ENCODE data around the gene P2RX5.
"Not testable (repeated sequence)": the region's sequence is repeated elsewhere in the genome, so short reads cannot be mapped to it uniquely, and the experiment has no call there.

The P2RX5 gene

DNA sequence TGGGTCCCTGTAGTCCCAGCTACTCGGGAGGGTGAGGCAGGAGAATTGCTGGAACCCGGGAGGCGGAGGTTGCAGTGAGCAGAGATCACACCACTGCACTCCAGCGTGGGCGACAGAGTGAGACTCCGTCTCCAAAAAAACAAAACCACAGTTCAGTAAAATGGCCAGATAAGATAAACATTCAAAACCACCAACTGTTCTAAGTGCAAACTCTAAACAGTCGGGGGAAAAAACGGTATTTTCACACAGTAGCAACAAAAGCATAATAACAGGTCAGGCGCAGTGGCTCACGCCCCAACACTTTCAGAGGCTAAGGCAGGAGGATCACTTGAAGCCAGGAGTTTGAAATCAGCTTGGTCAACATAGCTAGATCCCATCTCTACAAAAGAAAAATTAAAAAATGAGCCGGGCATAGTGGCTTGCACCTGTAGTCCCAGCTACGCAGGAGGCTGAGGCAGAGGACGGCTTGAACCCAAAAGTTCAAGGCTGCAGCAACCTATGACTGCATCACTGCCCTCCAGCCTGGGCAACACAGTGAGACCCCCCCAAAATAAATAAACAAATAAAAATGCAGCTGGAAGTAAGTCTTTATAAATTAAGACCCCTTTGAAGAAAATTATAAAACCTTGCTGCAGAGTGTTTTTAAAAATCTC, 17.0 kb upstream of the P2RX5 start:
- DNase-seq (ENCODE audit: low read depth in 2 of 2), result no peak

DNA sequence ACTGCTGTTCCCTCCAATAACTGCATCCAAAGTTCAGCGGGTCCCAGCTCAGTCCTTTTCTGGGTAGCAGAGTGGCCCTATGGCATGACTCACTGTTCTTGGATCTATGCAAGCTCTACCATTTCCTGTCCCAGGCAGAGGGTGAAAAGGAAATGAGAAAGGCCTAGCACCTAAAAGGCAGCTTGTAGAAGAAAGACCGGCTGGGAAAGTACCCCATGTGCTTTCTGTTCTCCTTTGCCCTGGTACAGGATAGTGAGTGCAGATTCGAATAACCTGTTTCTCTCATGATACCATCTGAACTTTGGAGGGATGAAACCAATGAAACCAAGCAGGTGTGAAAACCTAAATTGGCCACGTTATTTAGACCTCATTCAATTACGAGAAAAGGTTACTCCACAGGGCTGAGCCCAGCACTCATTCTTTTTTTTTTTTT, 15.0 kb upstream of the P2RX5 start:
- peak; percentile 23 to 53 for DNase-seq (ENCODE audit: low read depth in 2 of 2)

DNA sequence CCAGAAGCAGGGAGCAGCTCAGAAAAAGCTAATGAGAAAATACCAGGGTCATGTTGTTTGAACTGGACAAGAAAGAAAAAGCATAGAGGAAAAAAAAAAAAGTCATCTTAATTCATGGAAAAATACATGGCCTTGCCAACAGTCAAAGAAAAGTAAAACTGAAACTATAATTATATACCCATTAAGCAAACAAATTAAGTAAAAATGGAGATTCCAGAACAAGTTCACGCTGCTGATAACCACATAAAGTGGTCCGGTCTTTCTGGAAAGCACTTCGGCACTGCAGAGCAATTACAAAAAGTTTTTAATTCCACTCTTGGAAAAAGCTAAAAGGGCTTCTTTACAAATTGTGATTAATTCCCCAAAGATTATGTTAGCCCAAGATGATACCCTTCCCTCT, 12.4 kb upstream of the P2RX5 start:
- DNase-seq (ENCODE audit: low read depth in 2 of 2), result no peak

DNA sequence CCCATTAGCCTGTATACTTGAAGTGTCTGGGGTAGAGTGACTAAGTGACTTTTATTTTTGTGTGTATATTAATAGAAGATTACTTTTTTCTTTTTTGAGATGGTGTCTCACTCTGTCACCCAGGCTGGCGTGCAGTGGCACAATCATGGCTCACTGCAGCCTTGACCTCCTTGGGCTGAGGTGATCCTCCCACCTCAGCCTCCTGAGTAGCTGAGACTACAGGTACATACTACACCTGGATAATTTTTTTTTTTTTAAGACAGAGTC, 9.7 kb upstream of the P2RX5 start:
- DNase-seq (ENCODE audit: low read depth in 2 of 2), result not testable (repeated sequence)

DNA sequence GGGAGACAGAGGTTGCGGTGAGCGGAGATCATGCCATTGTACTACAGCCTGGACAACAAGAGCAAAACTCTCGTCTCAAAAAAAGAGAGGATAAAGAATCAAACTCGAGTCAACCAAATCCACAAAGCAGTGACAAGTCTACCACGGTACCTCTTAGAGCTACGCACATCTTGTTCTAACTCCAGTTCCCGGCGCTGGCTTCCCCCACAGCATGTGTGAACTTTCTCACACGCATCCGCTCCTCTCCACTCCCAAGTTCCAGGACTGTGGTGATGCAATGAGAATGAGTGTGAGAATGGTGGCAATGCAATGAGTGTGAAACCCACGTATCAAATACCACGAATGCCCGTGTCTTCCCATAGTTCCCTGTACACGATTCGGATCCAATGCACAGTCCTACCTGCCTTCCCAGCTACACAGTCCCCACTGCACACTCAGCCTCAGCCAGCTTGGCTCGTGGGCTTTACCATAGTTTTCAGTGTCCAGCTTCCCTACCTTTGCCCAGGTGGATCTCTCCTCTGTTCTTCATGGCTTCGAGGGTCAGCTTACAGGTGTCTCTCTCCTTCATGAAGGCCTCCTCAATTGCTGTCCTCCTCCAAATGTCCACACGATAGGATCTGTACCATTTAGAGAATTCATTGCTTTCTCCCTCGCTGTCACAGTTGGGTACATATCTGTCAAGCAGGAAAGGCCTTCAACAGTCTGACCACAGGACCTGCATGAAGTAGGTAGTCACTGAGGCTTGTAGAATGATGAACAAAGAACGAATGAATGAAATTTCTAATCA, 9.2 kb upstream of the P2RX5 start:
- no peak for DNase-seq (ENCODE audit: low read depth in 2 of 2)

DNA sequence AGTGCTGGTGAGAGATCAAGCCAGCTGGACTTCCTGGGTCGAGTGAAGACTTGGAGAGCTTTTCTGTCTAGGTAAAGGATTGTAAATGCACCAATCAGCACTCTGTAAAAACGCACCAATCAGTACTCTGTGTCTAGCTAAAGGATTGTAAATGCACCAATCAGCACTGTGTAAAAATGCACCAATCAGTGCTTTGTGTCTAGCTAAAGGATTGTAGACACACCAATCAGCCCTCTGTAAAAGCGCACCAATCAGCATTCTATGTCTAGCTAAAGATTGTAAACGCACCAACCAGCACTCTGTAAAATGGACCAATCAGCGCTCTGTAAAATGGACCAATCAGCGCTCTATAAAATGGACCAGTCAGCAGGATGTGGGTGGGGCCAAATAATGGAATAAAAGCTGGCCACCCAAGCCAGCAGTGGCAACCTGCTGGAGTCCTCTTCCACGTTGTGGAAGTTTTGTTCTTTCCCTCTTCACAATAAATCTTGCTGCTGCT, 6.1 kb upstream of the P2RX5 start:
- DNase-seq (ENCODE audit: low read depth in 2 of 2), result not testable (repeated sequence)

DNA sequence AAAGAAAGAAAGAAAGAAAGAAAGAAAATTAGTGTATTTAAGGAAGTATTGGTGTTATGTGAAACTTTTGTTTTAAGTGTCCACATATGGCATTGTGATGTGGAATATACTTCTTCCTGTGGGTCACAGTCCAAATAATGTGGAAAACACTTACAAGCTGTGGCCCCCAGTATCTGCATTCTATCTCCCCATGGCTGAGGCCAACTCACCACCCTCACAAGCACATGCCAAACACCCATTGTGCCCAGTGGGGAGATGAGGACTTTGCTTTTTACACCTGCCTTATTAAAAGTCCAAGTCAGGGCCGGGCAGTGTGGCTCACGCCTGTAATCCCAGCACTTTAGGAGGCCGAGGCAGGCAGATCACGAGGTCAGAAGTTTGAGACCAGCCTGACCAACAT, 4.0 kb upstream of the P2RX5 start:
- no peak for DNase-seq (ENCODE audit: low read depth in 2 of 2)

DNA sequence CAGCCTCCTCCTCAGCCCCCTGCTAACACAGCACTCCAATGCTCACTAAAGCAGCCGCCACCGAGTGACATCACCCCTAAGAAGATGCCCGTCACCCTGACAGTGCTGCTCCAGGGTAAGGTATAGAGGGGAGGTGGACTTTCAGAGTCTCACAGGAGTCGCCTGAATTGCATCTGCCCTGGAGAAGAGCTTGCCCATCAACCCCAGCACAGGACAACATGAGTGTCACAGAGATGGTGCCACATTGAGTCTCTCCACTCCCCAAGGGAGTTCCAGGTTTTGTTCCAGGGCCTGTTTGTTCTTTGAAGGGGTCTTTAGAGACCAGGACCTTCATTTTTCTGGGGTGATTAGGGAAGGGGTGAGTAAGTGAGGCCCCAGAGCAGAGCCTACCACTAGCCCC, 2.2 kb upstream of the P2RX5 start:
- DNase-seq (ENCODE audit: low read depth in 2 of 2), result no peak

DNA sequence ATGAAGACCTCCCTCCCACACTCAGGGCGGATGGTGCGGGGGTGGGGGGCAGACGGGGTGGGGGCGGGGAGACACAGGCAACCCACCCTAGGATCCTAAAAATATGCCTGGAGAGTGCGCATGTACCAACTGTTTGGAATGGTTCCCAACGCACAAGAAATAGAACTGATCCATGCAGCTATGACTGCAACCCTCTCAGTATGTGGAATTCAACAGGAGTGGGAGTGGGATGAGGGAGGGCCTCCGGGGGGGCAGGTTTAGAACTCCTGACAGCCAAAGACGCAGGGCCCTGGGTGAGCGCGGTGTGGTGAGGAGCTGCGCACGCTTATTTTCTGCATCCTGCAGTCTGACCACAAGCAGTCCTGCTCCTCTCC, 1.1 kb upstream of the P2RX5 start:
- no peak for DNase-seq (ENCODE audit: low read depth in 2 of 2)

DNA sequence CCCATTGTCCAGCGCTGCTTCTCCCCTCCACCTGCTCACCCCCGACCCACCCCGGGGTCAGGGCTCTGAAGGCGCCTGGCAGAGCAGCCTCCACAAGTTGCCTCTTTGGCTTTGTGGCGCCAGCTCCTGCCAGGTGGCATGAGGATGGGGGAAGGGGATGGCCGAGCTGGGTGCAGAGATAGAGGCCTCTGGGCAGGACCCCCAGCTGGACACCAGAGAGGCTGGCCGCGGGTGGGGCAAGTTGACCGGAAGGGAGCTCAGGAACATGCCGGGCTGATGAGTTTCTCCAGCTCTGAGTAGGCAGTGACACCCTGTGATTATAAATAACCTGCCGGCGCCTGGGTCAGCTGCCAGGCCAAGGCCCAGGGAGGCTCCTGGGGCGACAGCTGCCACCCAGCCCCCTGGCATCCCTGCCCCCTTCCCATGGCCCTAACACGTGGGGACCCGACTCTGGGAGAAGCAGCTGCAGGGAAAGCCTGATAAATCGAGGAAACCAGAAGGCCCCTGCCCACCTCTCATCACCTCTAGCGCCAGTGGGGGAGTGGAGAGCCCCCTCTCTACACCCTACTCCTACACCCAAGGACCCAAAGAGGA, 729 bp downstream of the P2RX5 start:
- no peak for DNase-seq (ENCODE audit: low read depth in 2 of 2)

DNA sequence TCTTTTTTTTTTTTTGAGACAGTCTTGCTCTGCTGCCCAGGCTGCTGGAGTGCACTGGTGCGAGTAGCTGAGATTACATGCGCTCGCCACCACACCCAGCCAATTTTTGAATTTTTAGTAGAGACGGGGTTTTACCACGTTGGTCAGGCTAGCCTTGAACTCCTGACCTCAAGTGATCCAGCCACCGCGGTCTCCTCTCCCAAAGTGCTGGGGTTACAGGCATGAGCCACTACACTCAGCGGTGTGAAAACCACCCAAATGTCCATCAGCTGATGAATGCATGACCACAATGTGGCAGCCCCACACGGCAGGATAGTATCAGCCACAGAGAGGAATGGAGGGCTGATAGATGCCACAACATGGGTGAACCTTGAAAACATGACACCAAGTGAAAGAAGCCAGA, 2.1 kb downstream of the P2RX5 start:
- no peak for DNase-seq (ENCODE audit: low read depth in 2 of 2)

DNA sequence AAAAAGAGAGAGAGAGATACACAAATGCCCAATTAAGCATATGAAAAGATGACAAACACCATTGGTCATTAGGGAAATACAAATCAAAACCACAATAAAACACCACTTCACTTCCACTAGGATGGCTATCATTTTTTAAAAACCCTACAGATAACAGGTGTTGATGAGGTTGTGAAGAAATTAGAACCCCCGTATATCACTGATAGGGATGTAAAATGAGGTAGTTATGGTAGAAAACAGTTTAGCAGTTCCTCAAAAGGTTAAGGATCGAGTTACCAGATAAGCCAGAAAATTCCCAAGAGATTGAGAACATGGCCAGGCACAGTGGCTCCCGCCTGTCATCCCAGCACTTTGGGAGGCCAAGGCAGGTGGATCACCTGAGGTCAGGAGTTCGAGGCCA, 2.8 kb downstream of the P2RX5 start:
- DNase-seq (ENCODE audit: low read depth in 2 of 2), result no peak

DNA sequence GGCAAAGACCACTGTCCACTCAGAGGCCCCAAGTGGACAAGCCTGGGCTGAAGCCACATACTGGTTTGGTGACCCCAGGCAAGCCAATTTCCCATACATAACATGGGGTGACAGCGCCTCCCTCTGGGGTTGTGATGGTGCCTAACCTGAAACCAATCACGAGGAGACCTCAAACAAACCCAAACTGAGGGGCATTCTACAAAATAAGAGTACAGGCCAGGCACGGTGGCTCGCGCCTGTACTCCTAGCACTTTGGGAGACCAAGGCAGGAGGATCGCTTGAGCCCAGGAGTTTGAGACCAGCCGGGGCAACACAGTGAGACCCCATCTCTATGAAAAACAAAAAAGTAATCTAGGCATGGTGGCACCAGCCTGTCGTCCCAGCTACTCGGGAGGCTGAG, 3.6 kb downstream of the P2RX5 start:
- DNase-seq (ENCODE audit: low read depth in 2 of 2), result no peak

DNA sequence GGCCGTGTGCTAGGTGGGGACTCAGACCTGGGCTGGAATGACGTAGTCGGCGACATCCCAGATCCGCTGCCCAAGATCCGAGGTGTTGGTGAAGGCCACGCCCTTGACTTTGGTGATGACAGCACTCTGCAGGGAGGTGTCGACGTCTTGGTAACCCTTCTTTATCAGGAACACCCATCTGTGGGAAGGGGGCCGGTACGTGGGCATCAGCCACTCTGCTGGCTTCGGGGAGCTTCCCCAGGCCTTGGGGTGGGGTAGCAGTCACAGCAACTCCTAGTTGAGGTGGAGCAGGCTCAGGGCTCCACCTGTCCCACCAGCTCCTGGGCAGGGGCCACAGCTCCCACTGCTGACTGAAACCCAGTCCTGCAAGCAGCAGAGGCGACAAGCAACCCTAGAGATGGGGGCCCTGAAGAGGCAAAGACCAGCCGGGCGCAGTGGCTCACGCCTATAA, 4.3 kb downstream of the P2RX5 start:
- DNase-seq (ENCODE audit: low read depth in 2 of 2), result no peak

DNA sequence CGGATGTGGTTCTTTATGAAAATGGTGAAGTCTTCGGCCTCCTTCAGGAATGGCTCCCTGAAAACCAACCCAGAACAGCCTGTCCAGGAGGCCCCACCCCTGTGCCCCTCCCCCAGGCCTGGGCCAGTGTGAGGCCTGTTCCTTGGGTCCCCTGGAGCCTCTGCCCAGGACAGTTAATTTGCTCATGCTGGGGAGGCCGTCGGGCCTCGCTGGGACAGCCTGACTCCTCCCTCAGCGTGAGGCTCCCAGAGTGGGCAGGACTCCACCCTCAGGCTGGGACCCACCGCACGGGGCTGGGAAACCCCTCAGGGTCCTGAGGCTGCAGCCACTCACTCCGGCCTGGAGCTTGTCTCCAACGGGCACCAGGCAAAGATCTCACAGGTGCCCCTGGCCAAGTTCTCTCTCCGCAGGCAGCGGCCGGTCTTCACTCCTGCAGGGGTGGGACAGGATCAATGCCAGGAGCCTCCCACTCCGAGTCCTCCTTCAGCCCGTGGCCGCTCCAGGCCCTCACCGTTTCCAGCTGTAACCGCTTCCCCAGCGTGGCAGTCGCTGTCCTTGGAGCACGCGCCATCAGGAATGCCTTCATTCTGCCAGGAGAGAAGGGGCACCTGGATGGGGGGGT, 5.8 kb downstream of the P2RX5 start:
- no peak for DNase-seq (ENCODE audit: low read depth in 2 of 2)

DNA sequence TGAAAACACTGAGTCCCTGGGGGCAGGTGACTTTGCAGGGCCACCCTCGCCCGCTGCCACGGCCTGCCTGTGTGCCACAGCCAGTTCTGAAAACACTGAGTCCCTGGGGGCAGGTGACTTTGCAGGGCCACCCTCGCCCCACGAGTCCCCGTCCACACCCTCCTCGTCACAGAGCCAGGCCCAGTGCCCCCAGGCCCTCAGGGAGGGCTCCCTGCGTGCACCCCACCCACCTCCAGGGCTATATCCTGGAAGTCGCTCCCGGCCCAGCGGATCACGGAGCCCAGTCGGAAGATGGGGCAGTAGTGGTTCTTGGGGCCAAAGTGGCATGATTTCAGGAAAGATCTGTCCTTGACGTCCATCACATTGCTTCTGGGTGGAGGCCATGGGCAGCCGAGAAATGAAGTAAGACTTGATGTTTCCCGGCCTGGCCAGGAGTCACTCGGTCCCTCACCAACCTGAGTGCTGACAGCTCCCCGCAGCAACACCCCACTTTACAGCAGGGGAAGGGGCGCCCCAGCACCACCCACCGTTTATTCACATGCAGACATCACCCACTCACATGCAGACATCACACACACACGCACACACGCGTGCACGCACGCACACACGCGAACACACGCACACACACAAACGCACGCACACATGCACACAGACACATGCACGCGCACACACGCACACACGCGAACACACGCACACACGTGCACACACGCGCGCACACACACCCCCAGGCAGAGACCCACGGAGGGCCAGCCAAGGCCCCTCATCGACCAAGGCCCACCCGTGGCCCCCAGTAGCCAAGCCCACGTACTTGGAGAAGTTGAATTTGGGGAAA, 6.5 kb downstream of the P2RX5 start:
- no peak for DNase-seq (ENCODE audit: low read depth in 2 of 2)

DNA sequence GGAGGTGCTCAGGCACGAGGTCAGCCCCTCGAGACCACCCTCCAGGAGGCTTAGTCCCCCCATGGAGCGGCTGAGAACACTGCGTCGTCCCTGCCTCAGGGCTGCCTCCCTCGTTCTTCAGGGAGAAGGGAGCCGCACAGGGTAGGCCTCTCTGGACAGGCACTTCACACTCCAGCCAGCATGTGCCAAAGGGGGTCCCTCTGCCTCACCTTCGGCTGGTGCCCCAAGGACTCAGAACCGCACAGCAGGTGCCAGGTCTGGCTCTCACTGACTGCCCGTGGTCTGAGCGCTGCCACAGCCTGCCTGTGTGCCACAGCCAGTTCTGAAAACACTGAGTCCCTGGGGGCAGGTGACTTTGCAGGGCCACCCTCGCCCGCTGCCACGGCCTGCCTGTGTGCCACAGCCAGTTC, 7.1 kb downstream of the P2RX5 start:
- DNase-seq (ENCODE audit: low read depth in 2 of 2), result no peak

DNA sequence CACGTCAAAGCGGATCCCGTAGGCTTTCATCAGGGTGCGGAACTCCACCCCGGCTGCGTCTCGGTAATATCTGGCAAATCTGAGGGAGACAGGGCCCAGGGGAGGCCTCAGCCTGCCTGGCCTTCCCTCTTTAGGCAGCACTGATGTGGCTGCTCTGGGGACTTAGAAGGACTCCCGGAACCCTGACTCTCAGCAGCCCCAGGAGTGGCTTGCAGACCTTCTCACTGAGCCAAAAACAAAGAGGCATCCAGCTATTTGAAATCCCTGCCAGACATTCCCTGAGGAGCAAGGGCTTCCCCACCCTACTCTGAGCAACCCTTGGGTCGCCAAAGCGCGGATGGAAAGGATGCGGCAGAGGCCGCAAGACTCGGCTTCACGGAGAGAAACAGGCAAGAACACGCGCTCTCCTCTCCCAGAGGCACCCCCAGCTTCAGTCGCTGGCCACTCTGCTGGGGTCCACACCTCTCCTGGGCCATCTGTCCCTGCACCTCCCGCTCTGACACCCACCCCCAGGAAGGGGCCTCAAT, 7.9 kb downstream of the P2RX5 start:
- DNase-seq (ENCODE audit: low read depth in 2 of 2), result no peak

DNA sequence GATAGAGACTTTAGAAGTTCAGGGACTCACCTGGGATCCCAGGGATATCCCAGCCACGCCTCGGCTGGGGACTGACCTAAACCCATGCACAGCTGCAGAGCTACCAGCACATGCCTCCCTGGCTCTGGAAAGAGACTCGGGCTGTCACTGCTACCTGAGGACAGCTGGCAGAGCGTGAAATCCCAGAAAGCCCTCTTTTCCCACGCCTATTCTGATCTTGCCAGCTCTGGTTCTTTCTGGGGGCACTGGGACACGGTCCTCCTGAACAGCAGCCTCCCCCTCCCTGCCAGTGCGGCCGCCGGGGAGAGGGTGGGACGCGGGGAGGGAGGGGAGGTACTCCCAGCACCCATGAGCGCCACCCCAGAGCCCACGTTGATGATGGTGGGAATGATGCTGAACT, 10.8 kb downstream of the P2RX5 start:
- DNase-seq (ENCODE audit: low read depth in 2 of 2), result no peak

DNA sequence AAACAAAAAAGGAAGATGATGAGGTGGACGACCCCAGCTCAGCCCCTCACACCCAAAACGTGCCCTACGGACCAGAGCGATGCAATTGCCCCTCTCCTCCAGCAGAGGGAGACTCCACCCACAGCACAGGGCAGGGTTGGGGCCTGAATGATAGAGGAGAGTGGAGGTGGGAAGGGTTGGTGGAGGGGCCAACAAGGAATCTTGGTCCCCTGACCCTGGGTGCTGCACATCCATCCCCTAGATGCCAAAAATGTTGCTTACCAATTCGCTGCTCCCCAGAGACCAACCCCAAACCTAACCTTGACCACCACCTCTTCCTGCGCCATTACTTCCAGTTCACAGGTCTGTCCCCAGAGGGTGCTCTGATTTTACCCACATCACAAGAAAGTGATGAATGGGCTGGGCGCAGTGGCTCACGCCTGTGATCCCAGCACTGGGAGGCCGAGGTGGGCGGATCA, 12.9 kb downstream of the P2RX5 start:
- DNase-seq (ENCODE audit: low read depth in 2 of 2), result peak; percentile 41 to 51

DNA sequence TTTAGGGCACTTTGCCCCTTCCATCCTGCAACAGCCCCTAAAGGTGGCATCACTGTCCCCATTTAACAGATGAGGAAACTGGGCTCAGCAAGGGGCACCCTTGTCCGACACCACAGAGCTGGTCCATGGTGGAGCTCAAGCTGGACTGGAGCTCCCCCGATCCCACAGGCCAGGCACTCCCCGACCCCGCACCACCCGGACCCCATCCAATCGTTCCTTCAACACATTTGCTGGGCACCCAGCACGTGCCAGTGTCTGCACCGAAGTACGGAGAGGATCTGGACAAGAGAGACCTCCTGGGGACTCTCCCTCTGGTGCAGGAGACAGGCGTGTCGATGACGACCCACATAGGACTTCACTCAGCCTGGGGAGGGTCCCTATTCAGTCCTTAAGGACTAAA, 13.9 kb downstream of the P2RX5 start:
- no peak for DNase-seq (ENCODE audit: low read depth in 2 of 2)

DNA sequence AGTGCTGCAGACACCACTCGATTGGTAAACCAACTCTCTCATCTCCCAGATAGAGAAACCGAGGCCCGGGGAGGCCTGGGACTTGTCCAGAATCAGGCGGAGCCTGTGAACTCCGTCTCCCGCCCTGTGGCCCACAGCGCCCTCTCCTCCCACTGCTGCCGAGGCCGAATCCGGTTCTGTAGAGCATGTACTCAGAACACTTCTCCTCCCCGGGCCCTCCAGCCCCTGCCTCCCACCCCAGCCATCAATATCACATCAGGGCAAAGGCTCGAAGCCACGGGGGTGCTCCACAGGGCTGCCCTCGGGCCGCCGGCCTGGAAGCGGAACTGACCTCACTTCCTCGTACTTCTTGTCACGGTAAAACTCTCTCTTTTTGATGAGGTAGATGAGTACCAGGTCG, 14.4 kb downstream of the P2RX5 start:
- no peak for DNase-seq (ENCODE audit: low read depth in 2 of 2)

Measured in stimulated activated CD4-positive, alpha-beta T cell treated with anti-CD3 and anti-CD28 coated beads, Interleukin-1b, Interleukin-23, amount 100 ng/mL, for 4 hours (primary cell).